Activated naive CD8-positive, alpha-beta T cell treated with anti-CD3 and anti-CD28 coated beads for 36 hours (primary cell): ENCODE data around the gene ACSS1. TPM values are rescaled to one million over a fixed set of nuclear protein-coding genes. Genes with fewer than 3 reads are reported as not detected.

Experiments
- DNase-seq: peaks from one replicate; pipeline ENCODE4 v3.0.0; 2021
- H3K27ac Mint-ChIP-seq: one replicate; pipeline ENCODE4 v1.8.0; 2022; ENCODE audit warnings: mild to moderate bottlenecking, moderate library complexity, mixed read lengths
- H3K27me3 Mint-ChIP-seq: one replicate; pipeline ENCODE4 v1.8.0; 2022; ENCODE audit warnings: mild to moderate bottlenecking, mixed read lengths
- H3K36me3 Mint-ChIP-seq: one replicate; pipeline ENCODE4 v1.8.0; 2021; ENCODE audit warnings: mild to moderate bottlenecking, mixed read lengths
- H3K4me1 Mint-ChIP-seq: one replicate; pipeline ENCODE4 v1.8.0; 2021; ENCODE audit warnings: mixed read lengths
- H3K4me3 Mint-ChIP-seq: one replicate; pipeline ENCODE4 v1.8.0; 2022; ENCODE audit warnings: mild to moderate bottlenecking, moderate library complexity, mixed read lengths
- H3K9me3 Mint-ChIP-seq: one replicate; pipeline ENCODE4 v1.8.0; 2022; ENCODE audit warnings: mixed read lengths
- total RNA-seq, 2 experiments: library from RNA; stranded (reverse); gene quantifications; one replicate each; pipeline ENCODE4 v1.2.3, GENCODE V29; 2021

ACSS1 gene
- total RNA-seq, 2 experiments from 2014 or later: 14.3 to 14.5 TPM

DNA sequence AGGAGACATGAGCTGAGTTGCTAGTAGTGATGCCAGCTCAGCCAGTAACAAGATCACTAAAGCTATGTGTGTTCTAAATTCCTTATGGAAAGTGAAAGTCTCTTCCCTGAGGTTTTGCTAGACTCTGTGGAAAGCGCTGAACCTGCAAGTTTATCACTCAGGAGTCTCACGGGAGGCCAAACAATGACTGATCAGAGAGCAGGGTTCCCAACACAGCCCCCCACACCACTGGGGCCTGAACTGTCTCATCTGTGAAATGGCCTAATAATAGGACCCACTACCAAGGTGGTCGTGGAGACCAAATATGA is 19.9 kb downstream of the ACSS1 start:
- peaks cover 55% of the 10 kb centered on the region for H3K4me1 Mint-ChIP-seq
- peak overlapping the region; percentile 77 for H3K27ac Mint-ChIP-seq
- peaks cover 1% of the 10 kb centered on the region for H3K36me3 Mint-ChIP-seq
- H3K27me3 Mint-ChIP-seq: no peaks in the 10 kb centered on the region
- H3K9me3 Mint-ChIP-seq: no peaks in the 10 kb centered on the region
- no peak for DNase-seq
- H3K4me3 Mint-ChIP-seq: peak overlapping the region; percentile 25

DNA sequence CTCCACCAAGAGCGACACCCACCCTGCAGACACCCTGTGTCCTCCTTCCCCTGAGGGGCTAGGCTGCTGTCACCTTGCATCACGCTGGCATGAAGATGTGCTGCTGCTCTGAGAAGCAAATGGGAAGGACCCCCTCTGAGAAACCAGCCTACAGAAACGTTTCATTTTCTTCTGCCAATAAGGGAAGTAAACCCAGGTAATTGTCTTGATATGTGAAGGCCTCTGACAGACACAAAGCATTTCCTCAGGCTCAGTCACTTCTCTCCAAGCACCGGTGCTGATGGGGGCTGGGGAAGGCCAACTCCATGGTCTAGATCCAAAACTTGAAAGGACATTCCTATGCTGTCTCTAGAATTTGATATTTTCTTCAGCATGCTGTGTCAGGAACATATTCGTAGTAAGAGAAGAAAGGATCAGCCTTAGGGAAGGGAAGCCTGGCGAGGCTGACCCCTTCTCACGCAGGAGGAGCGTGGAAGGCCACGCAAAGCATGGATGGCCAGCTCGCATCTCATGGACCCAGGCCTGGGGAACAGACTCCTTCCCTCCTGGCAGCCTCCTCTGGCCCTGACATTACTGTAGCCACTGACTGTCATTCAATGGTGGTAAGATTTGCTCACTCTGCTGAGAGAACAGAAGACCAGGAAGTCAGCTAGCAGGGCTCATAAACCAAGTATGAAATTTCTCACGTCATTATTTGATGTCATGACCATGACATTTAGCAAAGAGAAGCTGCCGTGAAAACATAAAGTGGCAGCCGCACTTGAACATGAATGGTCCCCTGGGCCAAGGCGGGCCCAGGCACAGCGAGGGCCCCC is 20.4 kb downstream of the ACSS1 start:
- H3K36me3 Mint-ChIP-seq: no peaks in the 10 kb centered on the region
- no peak for DNase-seq
- no peaks in the 10 kb centered on the region for H3K9me3 Mint-ChIP-seq
- H3K4me1 Mint-ChIP-seq: peaks cover 50% of the 10 kb centered on the region
- H3K27ac Mint-ChIP-seq: peak overlapping the region; percentile 77
- H3K27me3 Mint-ChIP-seq: no peaks in the 10 kb centered on the region
- peak overlapping the region; percentile 25 for H3K4me3 Mint-ChIP-seq

DNA sequence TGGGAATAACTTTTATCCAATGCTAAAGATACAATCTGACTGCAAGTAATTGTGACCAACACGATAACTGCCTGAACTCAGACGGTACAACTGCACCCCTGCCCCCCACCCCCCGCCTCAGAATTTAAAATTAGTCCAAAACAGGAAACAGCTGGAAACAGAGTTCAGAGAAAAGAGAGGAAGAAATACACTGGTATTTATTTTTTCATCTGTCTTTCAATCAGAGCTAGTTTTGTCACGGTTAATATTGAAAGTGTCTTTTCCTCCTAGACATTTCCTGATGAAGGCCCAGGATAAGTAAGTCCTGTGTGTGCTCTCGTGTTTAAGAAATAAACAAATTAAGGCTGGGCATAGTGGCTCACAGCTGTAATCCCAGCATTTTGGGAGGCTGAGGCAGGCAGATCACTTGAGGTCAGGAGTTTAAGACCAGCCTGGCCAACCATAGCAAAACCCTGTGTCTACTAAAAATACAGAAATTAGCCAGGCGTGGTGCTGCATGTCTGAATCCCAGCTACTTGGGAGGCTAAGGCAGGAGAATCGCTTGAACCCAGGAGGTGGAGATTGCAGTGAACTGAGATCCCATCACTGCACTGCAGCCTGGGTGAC is 21.5 kb downstream of the ACSS1 start:
- DNase-seq: no peak
- Mint-ChIP-seq H3K4me3 (peak overlapping the region; percentile 66), H3K36me3 (no peaks in the 10 kb centered on the region), H3K27ac (peak overlapping the region; percentile 74), H3K9me3 (no peaks in the 10 kb centered on the region), H3K4me1 (peaks cover 44% of the 10 kb centered on the region), H3K27me3 (no peaks in the 10 kb centered on the region)

DNA sequence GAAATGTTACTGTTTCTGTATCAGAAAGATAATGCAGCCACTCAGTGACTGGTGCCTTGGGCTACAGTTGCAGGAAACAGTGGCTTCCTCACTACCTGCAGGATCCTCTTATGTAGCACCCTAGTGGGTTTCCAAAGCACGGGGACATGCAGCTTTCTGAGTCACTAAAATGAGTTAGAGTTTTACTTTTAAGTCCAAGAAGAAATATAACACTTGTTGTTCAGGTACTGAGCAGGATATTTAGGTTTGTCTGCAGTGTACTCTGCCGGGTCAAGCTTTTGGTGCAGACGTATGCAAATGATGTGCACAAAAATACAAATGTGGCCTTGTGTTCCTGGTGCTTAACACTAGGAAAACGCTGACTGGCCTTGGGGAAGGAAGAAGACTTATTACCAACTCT is 22.0 kb downstream of the ACSS1 start:
- no peak for DNase-seq

DNA sequence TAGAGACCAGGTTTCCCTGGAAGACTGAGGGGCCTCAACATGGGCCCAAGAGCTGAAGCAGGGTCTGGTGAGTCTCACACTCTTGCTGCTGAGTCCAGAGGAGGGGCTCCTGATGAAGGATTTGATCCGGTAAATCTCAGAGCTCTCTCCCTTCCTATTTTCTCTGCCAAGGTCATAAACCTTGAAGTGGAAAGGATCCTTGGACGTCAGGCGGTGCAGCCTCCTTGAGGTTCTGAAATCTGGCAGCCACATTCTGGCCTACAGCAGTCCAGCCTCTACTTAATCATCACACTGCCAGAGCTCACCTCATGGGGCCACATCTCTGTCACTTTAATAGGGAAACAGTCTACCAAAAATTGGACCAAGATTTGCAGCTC is 24.0 kb downstream of the ACSS1 start:
- Mint-ChIP-seq H3K4me3 (no peak overlapping the region), H3K9me3 (no peaks in the 10 kb centered on the region), H3K4me1 (peaks cover 42% of the 10 kb centered on the region), H3K27ac (no peak overlapping the region), H3K27me3 (no peaks in the 10 kb centered on the region), H3K36me3 (peaks cover 4% of the 10 kb centered on the region)
- DNase-seq: no peak

More for the DNA sequence above, 22.0 kb downstream of the ACSS1 start:
- Mint-ChIP-seq H3K36me3 (no peaks in the 10 kb centered on the region), H3K4me3 (peak overlapping the region; percentile 66), H3K27me3 (no peaks in the 10 kb centered on the region), H3K27ac (peak overlapping the region; percentile 74), H3K9me3 (no peaks in the 10 kb centered on the region), H3K4me1 (peaks cover 41% of the 10 kb centered on the region)

DNA sequence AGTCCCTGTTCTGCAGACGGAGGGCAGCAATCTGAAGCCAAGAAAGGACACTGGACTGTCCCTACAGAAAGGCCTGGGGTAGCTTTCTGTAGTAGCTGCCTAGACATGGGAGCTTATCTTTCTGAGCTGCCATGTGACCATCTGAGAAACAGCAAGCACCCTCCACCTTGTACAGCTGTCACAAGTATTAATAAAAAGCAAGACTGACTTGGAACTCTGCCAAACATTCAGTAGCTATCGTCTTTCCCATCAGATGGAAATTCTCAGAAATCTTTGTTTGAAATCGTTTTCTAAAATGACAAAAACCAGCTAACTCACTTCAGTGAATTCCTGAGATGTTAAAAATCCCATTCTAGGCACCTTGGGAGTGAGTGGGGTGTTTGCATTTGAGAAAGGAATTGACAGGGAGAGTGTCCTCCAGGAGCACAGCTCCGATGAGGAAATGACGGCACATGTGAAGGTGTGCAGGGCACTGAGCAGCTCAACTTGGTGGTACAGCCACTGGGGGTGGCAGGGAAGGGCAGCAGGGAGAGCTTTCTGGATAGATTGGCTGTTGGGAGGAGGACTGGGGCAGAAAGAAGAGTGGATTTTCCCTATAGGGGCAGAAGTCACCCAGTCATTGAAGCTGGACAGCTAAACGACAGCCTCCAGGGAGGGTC is 24.5 kb downstream of the ACSS1 start:
- no peak overlapping the region for H3K4me3 Mint-ChIP-seq
- H3K36me3 Mint-ChIP-seq: peaks cover 4% of the 10 kb centered on the region
- H3K4me1 Mint-ChIP-seq: peaks cover 39% of the 10 kb centered on the region
- H3K27me3 Mint-ChIP-seq: no peaks in the 10 kb centered on the region
- no peaks in the 10 kb centered on the region for H3K9me3 Mint-ChIP-seq
- no peak for DNase-seq
- no peak overlapping the region for H3K27ac Mint-ChIP-seq

DNA sequence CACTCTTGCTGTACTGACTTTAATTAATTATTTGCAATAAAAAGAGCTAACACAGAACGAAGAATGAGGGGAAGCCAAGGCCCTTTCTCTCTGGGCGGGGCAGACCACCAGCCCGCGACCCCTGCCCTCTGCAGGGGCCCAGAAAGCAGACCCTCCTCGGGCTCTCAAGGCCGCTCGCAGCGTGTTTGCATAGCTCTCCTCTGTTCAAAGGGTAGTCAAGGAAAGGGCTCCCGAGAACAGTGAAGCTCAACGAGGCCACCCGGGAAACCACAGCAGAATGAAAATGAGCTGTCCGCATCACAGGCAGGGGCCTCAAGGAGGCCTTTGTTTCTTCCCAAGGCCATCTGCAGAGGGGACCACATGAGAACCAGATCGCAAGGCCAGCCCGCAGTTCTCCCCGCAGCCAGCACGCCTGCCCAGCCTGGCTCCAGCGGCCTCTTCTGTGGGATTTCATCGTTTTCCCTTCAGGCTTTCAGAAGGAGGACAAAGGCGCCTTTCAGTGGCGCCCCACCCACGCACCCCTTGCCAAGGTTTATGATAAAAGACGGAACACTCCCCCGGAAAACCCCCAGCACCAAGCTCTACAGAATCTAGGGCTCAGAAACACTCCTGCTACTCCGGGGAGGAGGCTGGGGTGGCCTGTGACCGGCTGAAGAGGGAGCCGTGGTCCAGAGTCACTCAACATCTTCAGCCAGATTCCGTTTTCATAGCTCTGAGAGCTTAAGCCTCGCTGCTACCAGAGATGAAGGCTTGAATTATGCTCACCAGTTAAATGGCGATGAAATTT is 25.3 kb downstream of the ACSS1 start:
- H3K4me3 Mint-ChIP-seq: no peak overlapping the region
- no peaks in the 10 kb centered on the region for H3K27me3 Mint-ChIP-seq
- H3K27ac Mint-ChIP-seq: no peak overlapping the region
- H3K4me1 Mint-ChIP-seq: peaks cover 34% of the 10 kb centered on the region
- peaks cover 4% of the 10 kb centered on the region for H3K36me3 Mint-ChIP-seq
- no peak for DNase-seq
- no peaks in the 10 kb centered on the region for H3K9me3 Mint-ChIP-seq

DNA sequence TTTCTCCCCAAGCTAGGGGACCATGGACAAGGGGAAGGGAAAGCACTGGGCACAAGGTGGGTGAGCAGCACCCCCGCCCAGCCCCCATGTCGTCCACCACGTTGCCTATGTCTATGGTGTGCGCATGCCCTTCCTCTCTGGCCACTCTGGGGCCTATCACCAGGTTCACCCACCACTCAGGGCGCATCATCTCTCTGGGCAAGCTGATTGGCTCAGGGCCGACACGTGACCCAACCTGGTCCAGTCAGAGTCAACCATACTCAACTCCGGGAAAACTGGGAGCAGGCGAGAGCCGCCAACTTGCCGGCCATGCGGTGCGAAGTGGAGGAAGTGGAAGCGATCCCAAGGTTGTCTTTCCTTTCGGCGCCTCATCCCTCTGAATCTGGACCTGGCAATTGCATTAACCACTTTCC is 25.9 kb downstream of the ACSS1 start:
- H3K27ac Mint-ChIP-seq: no peak overlapping the region
- H3K36me3 Mint-ChIP-seq: peaks cover 4% of the 10 kb centered on the region
- no peaks in the 10 kb centered on the region for H3K27me3 Mint-ChIP-seq
- H3K9me3 Mint-ChIP-seq: no peaks in the 10 kb centered on the region
- peaks cover 28% of the 10 kb centered on the region for H3K4me1 Mint-ChIP-seq
- H3K4me3 Mint-ChIP-seq: no peak overlapping the region
- no peak for DNase-seq

DNA sequence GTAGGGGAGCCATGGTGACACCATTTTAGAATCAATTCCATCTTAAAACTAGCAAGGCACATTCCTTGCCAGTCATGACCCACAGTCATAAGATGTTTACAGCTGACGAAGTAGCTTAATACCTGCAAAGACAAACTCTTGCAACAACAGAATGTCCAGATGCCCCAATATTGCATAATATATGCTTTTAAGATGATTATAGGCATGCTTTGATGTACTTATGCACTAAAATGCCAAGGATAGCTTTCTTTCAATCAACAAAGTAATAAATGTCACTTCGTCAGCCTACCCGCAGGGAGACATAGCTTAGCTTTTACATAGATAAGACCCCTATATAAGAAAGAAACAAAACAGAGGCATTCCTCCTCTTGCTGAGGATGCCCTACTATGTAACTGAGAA is 26.7 kb downstream of the ACSS1 start:
- H3K36me3 Mint-ChIP-seq: peaks cover 4% of the 10 kb centered on the region
- no peaks in the 10 kb centered on the region for H3K9me3 Mint-ChIP-seq
- no peak overlapping the region for H3K27ac Mint-ChIP-seq
- H3K4me1 Mint-ChIP-seq: peaks cover 21% of the 10 kb centered on the region
- DNase-seq: no peak
- no peak overlapping the region for H3K4me3 Mint-ChIP-seq
- H3K27me3 Mint-ChIP-seq: no peaks in the 10 kb centered on the region

DNA sequence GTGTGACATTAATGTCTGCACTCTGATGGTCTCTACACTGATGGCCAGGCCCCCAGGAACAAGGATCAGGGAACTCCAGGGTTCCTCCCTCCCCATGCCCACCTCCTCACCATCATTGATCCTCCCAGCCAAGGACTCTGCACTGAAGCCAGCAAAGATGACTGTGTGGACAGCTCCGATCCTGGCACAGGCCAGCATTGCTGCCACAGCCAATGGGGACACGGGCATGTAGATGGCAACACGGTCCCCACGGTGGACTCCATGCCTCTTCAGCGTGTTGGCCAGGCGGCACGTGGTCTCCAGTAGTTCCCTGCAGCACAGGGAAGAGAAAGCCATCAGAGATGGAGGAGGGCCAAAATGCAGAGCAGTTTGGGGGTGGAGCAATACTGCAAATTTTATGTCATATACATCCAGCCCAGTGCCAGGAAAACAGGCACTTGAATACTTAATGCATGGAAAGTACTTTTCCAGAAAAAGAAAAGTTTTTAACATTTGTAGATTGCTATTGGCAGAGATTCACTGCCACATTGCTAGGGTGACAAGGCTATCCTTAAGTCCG is 27.2 kb downstream of the ACSS1 start:
- peaks cover 16% of the 10 kb centered on the region for H3K4me1 Mint-ChIP-seq
- H3K9me3 Mint-ChIP-seq: no peaks in the 10 kb centered on the region
- no peaks in the 10 kb centered on the region for H3K27me3 Mint-ChIP-seq
- H3K36me3 Mint-ChIP-seq: peaks cover 4% of the 10 kb centered on the region
- H3K4me3 Mint-ChIP-seq: no peak overlapping the region
- no peak for DNase-seq
- H3K27ac Mint-ChIP-seq: no peak overlapping the region

DNA sequence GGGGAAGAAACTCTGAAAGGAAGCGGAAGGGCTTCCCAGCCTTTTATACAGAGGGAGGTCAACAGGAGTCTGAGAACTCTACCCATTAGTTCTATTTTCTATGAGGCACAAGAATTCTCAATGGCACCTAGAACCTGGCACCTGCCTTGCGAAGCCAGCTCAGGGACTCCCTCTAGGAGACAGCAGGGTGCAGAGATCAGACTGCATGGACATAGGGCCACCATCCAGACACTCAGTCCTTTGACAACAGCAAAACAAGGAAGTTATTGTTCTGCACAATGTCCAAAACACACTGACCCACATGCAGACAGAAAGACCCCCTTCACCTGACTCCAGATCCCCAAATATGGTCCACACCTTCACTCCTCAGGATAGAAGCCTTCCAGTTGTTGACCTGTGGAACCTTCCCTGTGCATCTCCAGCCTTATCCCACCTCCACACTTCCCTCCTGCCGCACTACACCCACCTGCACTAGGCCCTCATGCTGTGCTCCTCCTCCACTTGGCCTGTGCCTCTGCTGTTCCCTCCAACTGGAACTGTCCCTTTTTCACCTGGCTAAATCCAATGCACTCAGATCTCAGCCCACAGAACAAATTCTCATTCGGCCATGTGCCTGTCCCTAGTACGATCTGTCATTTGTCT is 27.8 kb downstream of the ACSS1 start:
- Mint-ChIP-seq H3K27ac (no peak overlapping the region), H3K9me3 (no peaks in the 10 kb centered on the region), H3K4me3 (no peak overlapping the region), H3K27me3 (no peaks in the 10 kb centered on the region), H3K4me1 (peaks cover 12% of the 10 kb centered on the region), H3K36me3 (peaks cover 4% of the 10 kb centered on the region)
- no peak for DNase-seq

DNA sequence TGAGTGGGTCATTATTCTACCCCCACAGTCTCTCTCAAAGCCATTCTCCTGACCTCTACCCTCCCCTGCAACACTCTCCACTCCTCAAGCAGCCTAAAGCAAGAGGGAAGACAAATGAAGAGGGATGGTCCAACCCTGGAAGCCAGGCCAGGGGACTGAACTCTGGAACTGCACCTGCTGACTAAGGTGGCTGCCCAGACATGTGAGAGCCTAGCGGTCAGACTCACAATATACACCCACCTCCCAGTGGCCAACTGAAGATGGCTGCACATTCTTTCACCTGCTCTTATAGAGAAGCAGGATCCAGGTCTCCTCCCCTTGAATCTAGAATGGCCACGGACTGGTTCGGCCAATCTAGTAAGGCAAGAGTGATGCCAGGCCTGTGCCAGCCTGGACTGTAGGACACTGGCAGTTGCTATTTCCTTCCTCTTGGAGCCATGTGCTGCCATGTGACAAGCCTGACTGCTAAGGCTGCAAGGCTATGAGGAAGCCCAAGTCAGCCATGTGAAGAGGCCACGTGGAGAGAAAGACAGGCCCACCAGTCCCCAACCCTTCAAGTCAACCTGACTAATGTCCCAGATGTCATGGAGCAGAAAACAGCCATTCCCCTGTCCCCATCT is 31.8 kb downstream of the ACSS1 start:
- Mint-ChIP-seq H3K9me3 (no peaks in the 10 kb centered on the region), H3K4me1 (peaks cover 11% of the 10 kb centered on the region), H3K36me3 (peaks cover 4% of the 10 kb centered on the region)

DNA sequence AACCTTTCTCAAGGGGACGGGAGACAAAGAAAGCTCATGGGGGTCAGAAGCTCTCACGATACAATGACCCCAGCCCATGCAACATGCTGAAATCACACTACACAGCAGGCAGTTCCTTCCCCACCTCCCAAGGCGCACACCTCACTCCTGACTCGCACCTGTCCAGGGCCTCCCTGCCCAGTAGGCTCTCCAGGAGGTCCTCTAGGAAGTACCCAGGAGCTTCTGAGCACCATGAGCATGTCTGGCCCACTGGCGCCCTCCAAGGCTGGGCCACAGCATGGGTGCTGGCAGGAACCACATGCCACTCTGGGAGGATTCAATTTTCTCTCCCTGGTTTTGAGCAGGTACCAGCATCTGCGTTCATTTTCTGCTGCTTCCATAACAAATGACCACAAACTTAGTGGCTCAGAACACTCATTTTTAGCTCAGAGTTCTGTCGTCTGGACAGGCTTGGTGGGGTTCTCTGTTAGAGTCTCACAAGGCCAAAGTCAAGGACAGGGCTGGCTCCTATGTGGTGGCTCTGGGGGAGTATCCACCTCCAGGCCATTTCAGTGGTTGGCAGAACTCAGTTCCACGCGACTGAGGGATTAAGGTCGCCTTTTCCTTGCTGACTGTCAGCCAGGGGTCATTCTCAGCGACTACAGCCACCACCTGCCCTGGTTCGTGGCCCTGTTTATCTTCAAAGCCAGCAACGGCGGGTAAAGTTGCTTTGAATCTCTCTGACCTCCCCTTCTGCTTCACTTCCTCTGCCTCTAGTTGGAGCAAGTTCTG is 32.7 kb downstream of the ACSS1 start:
- Mint-ChIP-seq H3K27ac (no peak overlapping the region), H3K4me1 (peaks cover 8% of the 10 kb centered on the region), H3K9me3 (no peaks in the 10 kb centered on the region), H3K27me3 (no peaks in the 10 kb centered on the region), H3K4me3 (no peak overlapping the region), H3K36me3 (peaks cover 2% of the 10 kb centered on the region)
- DNase-seq: no peak

More for the DNA sequence above, 31.8 kb downstream of the ACSS1 start:
- DNase-seq: no peak
- H3K27me3 Mint-ChIP-seq: no peaks in the 10 kb centered on the region
- no peak overlapping the region for H3K4me3 Mint-ChIP-seq
- no peak overlapping the region for H3K27ac Mint-ChIP-seq
